Upper lobe of left lung (tissue), 6 donors: Measurements from ENCODE around the gene TBC1D8. TPM values are rescaled to one million over a fixed set of nuclear protein-coding genes. Genes with fewer than 3 reads are reported as not detected.
A peak's percentile ranks its signal among the peaks of the same experiment; 100 is the strongest.

Experiments used
- ATAC-seq, 2 donors: fragments of 200-7000 bp; cut with Tn5 transposase; one replicate each; pipeline ENCODE4 v1.9.1; 2022; ENCODE audit warnings: mild to moderate bottlenecking in 2 of 2, moderate library complexity in 2 of 2; ENCODE audit not compliant: low FRiP score in 2 of 2
- DNase-seq, 2 donors: peaks; one replicate each; pipeline ENCODE4 v3.0.0-alpha.2; 2019 to 2020
- H3K27ac ChIP-seq, 4 donors: fragments of 200-600 bp; sonication (generic); one replicate each; pipeline ENCODE4 v1.5.1; 2016 to 2019
- H3K27me3 ChIP-seq, 4 donors: fragments of 200-600 bp; sonication (generic); one replicate each; pipeline ENCODE4 v1.5.1; 2017 to 2019
- H3K36me3 ChIP-seq, 4 donors: fragments of 200-600 bp; sonication (generic); one replicate each; pipeline ENCODE4 v1.5.1; 2016 to 2019
- H3K4me1 ChIP-seq, 4 donors: fragments of 200-600 bp; sonication (generic); one replicate each; pipeline ENCODE4 v1.5.1; 2018 to 2019
- H3K4me3 ChIP-seq, 4 donors: fragments of 200-600 bp; sonication (generic); one replicate each; pipeline ENCODE4 v1.5.1; 2017 to 2019; ENCODE audit warnings: mild to moderate bottlenecking in 2 of 4, moderate library complexity in 1 of 4
- H3K9me3 ChIP-seq, 4 donors: fragments of 200-600 bp; sonication (generic); one replicate each; pipeline ENCODE4 v1.5.1; 2018 to 2019
- CTCF ChIP-seq, 6 experiments: fragments of 450-650 bp in 4 of 6; fragments of 200-600 bp in 2 of 6; sonication (generic) in 2 of 6; IDR thresholded peaks; one replicate each; pipeline ENCODE4 v1.5.1; 2016 to 2019; ENCODE audit warnings: antibody characterized with exemption in 6 of 6
- EP300 ChIP-seq, 4 donors: sonication (generic); formaldehyde crosslinking; IDR thresholded peaks; one replicate each; pipeline ENCODE4 v1.5.1; 2017; ENCODE audit warnings: antibody characterized with exemption in 4 of 4, control low read depth in 2 of 4
- POLR2A ChIP-seq, 4 donors: fragments of 450-650 bp; IDR thresholded peaks; one replicate each; pipeline ENCODE4 v1.5.1; 2016 to 2017; ENCODE audit warnings: antibody characterized with exemption in 4 of 4, mild to moderate bottlenecking in 2 of 4
- POLR2AphosphoS5 ChIP-seq, 2 donors: sonication (generic); formaldehyde crosslinking; IDR thresholded peaks; one replicate each; pipeline ENCODE4 v1.5.1; 2017; ENCODE audit warnings: antibody characterized with exemption in 2 of 2
- WGBS, 2 donors: methylation state at CpG; one replicate each; pipeline ENCODE4 v1.1.5; 2017 to 2018; 5-methylcytosine and 5-hydroxymethylcytosine counted together
- total RNA-seq, 6 donors: library from RNA; depleted of rRNA in 4 of 6; stranded (reverse); fragments of >200 nt in 4 of 6; gene quantifications; one replicate each; pipeline versions ENCODE4 v1.1.0 to v1.2.1, GENCODE V29; 2016 to 2021
- donor health status: DM: no; HTN: no; CAD: no; lungs with moderate emphysema.
- donor health status: DM: no; HTN: yes; CAD: no; lungs with severe emphysema.

The TBC1D8 gene
- total RNA-seq, 6 donors from 2014 or later, result 21.0 to 133 (median 56.8) TPM

- H3K4me1 ChIP-seq, result no peaks in the 10 kb centered on the region
- TF ChIP-seq CTCF (IDR thresholded peaks at IDR 0.05) (peak; percentile 78 to 92 (median 86)), POLR2AphosphoS5 (IDR thresholded peaks at IDR 0.05) (no peak)
- no peaks in the 10 kb centered on the region for H3K27me3 ChIP-seq
- H3K4me3 ChIP-seq, result no peak overlapping the region
- H3K9me3 ChIP-seq, result no peaks in the 10 kb centered on the region
- DNase-seq (peak in 1 of 2 donors; percentile 78), ATAC-seq (peak in 1 of 2 donors; percentile 86)
- no peak overlapping the region for H3K27ac ChIP-seq
- 31 to 34% methylated on average over 7 of the region's 7 CpGs for WGBS, 2 donors
- H3K36me3 ChIP-seq, result peaks cover 0 to 6% (median 0%) of the 10 kb centered on the region in 4 donors
Observed at GRCh38 chr2:100984892-100985307, 166.3 kb downstream of the TBC1D8 start.

- no peak overlapping the region for H3K4me3 ChIP-seq
- ATAC-seq, result no peak
- no peaks in the 10 kb centered on the region for H3K27me3 ChIP-seq
- H3K9me3 ChIP-seq, result no peaks in the 10 kb centered on the region
- TF ChIP-seq POLR2AphosphoS5 (IDR thresholded peaks at IDR 0.05), result no peak
- no peak for TF ChIP-seq POLR2A (IDR thresholded peaks at IDR 0.05)
- TF ChIP-seq CTCF (IDR thresholded peaks at IDR 0.05), result no peak
- TF ChIP-seq EP300 (IDR thresholded peaks at IDR 0.05), result no peak
- H3K27ac ChIP-seq, result no peak overlapping the region
- H3K4me1 ChIP-seq, result no peaks in the 10 kb centered on the region
- no peak for DNase-seq
- WGBS, 2 donors, result 80 to 83% methylated on average over 11 of the region's 11 CpGs
- peaks cover 0 to 6% (median 0%) of the 10 kb centered on the region in 4 donors for H3K36me3 ChIP-seq
Observed at GRCh38 chr2:100983684-100984310, 167.4 kb downstream of the TBC1D8 start.

- H3K9me3 ChIP-seq, result no peaks in the 10 kb centered on the region
- peaks cover 0 to 6% (median 0%) of the 10 kb centered on the region in 4 donors for H3K36me3 ChIP-seq
- WGBS, 2 donors, result 94 to 95% methylated on average over 5 to 12 of the region's 12 CpGs
- no peaks in the 10 kb centered on the region for H3K4me1 ChIP-seq
- ATAC-seq (no peak), DNase-seq (peak in 1 of 2 donors; percentile 66)
- no peak overlapping the region for H3K4me3 ChIP-seq
- TF ChIP-seq CTCF (IDR thresholded peaks at IDR 0.05) (no peak), EP300 (IDR thresholded peaks at IDR 0.05) (no peak), POLR2A (IDR thresholded peaks at IDR 0.05) (no peak), POLR2AphosphoS5 (IDR thresholded peaks at IDR 0.05) (no peak)
- H3K27ac ChIP-seq, result peak overlapping the region in 1 of 4 donors; percentile 7
- H3K27me3 ChIP-seq, result no peaks in the 10 kb centered on the region
Observed at GRCh38 chr2:100983201-100983600, 168.0 kb downstream of the TBC1D8 start.

- Histone ChIP-seq H3K27me3 (no peaks in the 10 kb centered on the region), H3K36me3 (peaks cover 0 to 6% (median under 1%) of the 10 kb centered on the region in 4 donors), H3K4me1 (no peaks in the 10 kb centered on the region), H3K4me3 (no peak overlapping the region), H3K27ac (no peak overlapping the region), H3K9me3 (no peaks in the 10 kb centered on the region)
- 85 to 89% methylated on average over 6 to 8 of the region's 8 CpGs for WGBS, 2 donors
- no peak for TF ChIP-seq POLR2AphosphoS5 (IDR thresholded peaks at IDR 0.05)
- ATAC-seq, result no peak
- DNase-seq, result no peak
Observed at GRCh38 chr2:100982431-100982861, 168.7 kb downstream of the TBC1D8 start.

GRCh38 chr2:100981011-100981410 is 170.2 kb downstream of the TBC1D8 start:
- WGBS, 2 donors, result 89 to 93% methylated on average over 2 of the region's 2 CpGs

More at GRCh38 chr2:100981011-100981410, 170.2 kb downstream of the TBC1D8 start:
- TF ChIP-seq POLR2AphosphoS5 (IDR thresholded peaks at IDR 0.05), result no peak
- TF ChIP-seq POLR2A (IDR thresholded peaks at IDR 0.05), result no peak
- no peak for TF ChIP-seq EP300 (IDR thresholded peaks at IDR 0.05)
- no peak for TF ChIP-seq CTCF (IDR thresholded peaks at IDR 0.05)
- no peak overlapping the region for H3K27ac ChIP-seq
- H3K9me3 ChIP-seq, result no peaks in the 10 kb centered on the region
- peaks cover 0 to 10% (median 3%) of the 10 kb centered on the region in 4 donors for H3K36me3 ChIP-seq
- H3K4me3 ChIP-seq, result no peak overlapping the region
- no peaks in the 10 kb centered on the region for H3K4me1 ChIP-seq
- no peak for ATAC-seq
- no peak for DNase-seq
- H3K27me3 ChIP-seq, result no peaks in the 10 kb centered on the region
